Measurements from ENCODE around the gene UCHL1. TPM values are rescaled to one million over a fixed set of nuclear protein-coding genes. Genes with fewer than 3 reads are reported as not detected.

Gene UCHL1
- polyA plus RNA-seq (2011; rRNA removed) (1,755 and 1,872 TPM in 2 replicates), polyA minus RNA-seq (2011; rRNA and poly(A)+ RNA removed) (399 and 407 TPM in 2 replicates)

GRCh38 chr4:41256740-41257256 is at the start of gene UCHL1:
Gene UCHL1 (plus strand): TSS chr4:41256928. CDS start chr4:41256977, 49 bp downstream.
- CTCF ChIA-PET, result interaction anchor here (1.0 to 2.0 kb wide), 4 partner anchors 37 to 331 kb away, joined by 3 to 10 read pairs (median 4); no protein-coding TSS in a partner anchor
- POLR2A ChIA-PET, result interaction anchor here (0.5 to 3.4 kb wide), 25 partner anchors 9 to 1771 kb away, joined by 3 to 21 read pairs (median 4); partner anchors contain the start of gene APBB2

DNA sequence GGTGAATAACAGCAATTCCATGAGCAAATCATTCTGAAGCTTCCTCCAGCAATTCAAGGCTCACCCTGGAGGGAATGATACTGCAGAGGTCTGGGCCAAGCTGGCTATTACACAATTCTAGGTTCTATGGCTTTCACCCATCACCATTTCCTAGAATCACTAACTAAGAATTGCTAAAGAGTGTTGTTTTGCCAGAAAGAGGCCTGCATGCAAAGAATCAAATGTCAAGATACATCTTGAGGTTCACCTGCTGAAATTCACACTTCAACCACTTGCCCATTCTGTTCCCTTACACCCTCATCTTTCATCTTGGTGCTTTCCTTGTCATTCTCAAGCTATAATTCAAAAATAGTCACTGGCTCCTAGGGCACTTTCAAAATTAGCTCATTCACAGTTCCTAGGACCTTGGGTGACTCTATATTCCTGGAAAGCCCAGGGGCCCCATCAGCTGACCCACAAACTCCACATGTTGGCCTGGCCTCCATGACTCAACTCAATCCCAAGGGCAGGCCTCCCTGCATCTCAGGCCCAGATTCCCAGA is 49.4 kb upstream of the UCHL1 start:
- no peak for TF ChIP-seq CTCF (IDR thresholded peaks at IDR 0.05; ENCODE audit: low read depth, low read length)
- H3K27me3 ChIP-seq (ENCODE audit: control insufficient read depth, insufficient read depth, low read length), result no peaks in the 10 kb centered on the region
- H3K4me3 ChIP-seq (ENCODE audit: low read depth, low read length), result no peak overlapping the region
- H3K9me3 ChIP-seq (ENCODE audit: control insufficient read depth, insufficient read depth, low read length), result peaks cover 5% of the 10 kb centered on the region; the same call in 1 of the 2 replicates
- CTCF ChIA-PET, result interaction anchor here (0.5 to 0.6 kb wide), 2 partner anchors 230 to 298 kb away, joined by 3 to 6 read pairs; no protein-coding TSS in a partner anchor
- no peak for DNase-seq (ENCODE audit: low read depth, low spot score)
- H3K27ac ChIP-seq (ENCODE audit: low read depth, low read length), result no peak overlapping the region
- POLR2A ChIA-PET, result interaction anchor here (0.9 kb wide), 1 partner anchor 49 kb away, joined by 4 read pairs; the partner anchor contains the start of gene UCHL1

More at GRCh38 chr4:41256740-41257256, at the start of gene UCHL1:
- no peak for TF ChIP-seq CTCF (IDR thresholded peaks at IDR 0.05; ENCODE audit: low read depth, low read length)
- Histone ChIP-seq H3K27ac (ENCODE audit: low read depth, low read length) (peak within 1 kb of the TSS; percentile 75), H3K4me3 (ENCODE audit: low read depth, low read length) (peak within 1 kb of the TSS; percentile 90), H3K27me3 (ENCODE audit: control insufficient read depth, insufficient read depth, low read length) (peaks cover 6% of the 10 kb centered on the region), H3K9me3 (ENCODE audit: control insufficient read depth, insufficient read depth, low read length) (no peaks in the 10 kb centered on the region)
- DNase-seq (ENCODE audit: low read depth, low spot score), result peak; percentile 91

- no peak for DNase-seq (ENCODE audit: low read depth, low spot score)
- Histone ChIP-seq H3K4me3 (ENCODE audit: low read depth, low read length) (no peak overlapping the region), H3K9me3 (ENCODE audit: control insufficient read depth, insufficient read depth, low read length) (peaks cover 5% of the 10 kb centered on the region; the same call in 1 of the 2 replicates), H3K27ac (ENCODE audit: low read depth, low read length) (peak overlapping the region; percentile 63), H3K27me3 (ENCODE audit: control insufficient read depth, insufficient read depth, low read length) (no peaks in the 10 kb centered on the region)
- ChIA-PET POLR2A (interaction anchor here (0.7 kb wide), 1 partner anchor 66 kb away, joined by 4 read pairs; no protein-coding TSS in a partner anchor), CTCF (interaction anchor here (0.6 to 1.5 kb wide), 3 partner anchors 145 to 301 kb away, joined by 4 to 8 read pairs (median 6); no protein-coding TSS in a partner anchor)
- no peak for TF ChIP-seq CTCF (IDR thresholded peaks at IDR 0.05; ENCODE audit: low read depth, low read length)
These were observed 47.5 kb upstream of the UCHL1 start for GRCh38 chr4:41209187-41209586.

GRCh38 chr4:41209901-41210300 is 46.8 kb upstream of the UCHL1 start:
- Histone ChIP-seq H3K27me3 (ENCODE audit: control insufficient read depth, insufficient read depth, low read length) (no peaks in the 10 kb centered on the region), H3K9me3 (ENCODE audit: control insufficient read depth, insufficient read depth, low read length) (peaks cover 5% of the 10 kb centered on the region; the same call in 1 of the 2 replicates), H3K27ac (ENCODE audit: low read depth, low read length) (no peak overlapping the region), H3K4me3 (ENCODE audit: low read depth, low read length) (no peak overlapping the region)
- CTCF ChIA-PET, result interaction anchor here (5.7 kb wide), 1 partner anchor 283 kb away, joined by 100 read pairs; no protein-coding TSS in a partner anchor
- no peak for TF ChIP-seq CTCF (IDR thresholded peaks at IDR 0.05; ENCODE audit: low read depth, low read length)
- DNase-seq (ENCODE audit: low read depth, low spot score), result no peak
- POLR2A ChIA-PET, result no interaction called here
